ENCODE results near the gene ATG13. TPM values are rescaled to one million over a fixed set of nuclear protein-coding genes. Genes with fewer than 3 reads are reported as not detected.

The ATG13 gene
- total RNA-seq, 1 donor from 2014 or later, result 67.3 TPM

- DNase-seq (ENCODE audit: extremely low spot score, unreplicated experiment), result no peak
- Mint-ChIP-seq H3K4me1 (ENCODE audit: unreplicated experiment) (peaks cover 18% of the 10 kb centered on the region), H3K9me3 (no peaks in the 10 kb centered on the region), H3K4me3 (no peak overlapping the region), H3K27me3 (no peaks in the 10 kb centered on the region), H3K27ac (no peak overlapping the region), H3K36me3 (peaks cover 28% of the 10 kb centered on the region)
- no peak for TF ChIP-seq CTCF (conservative IDR thresholded peaks at IDR 0.05)
Observed at GRCh38 chr11:46663277-46663940, 46.1 kb downstream of the ATG13 start.

GRCh38 chr11:46664612-46665011 lies 47.3 kb downstream of the ATG13 start:
- Mint-ChIP-seq H3K36me3 (peaks cover 26% of the 10 kb centered on the region), H3K9me3 (no peaks in the 10 kb centered on the region), H3K27me3 (no peaks in the 10 kb centered on the region), H3K4me3 (no peak overlapping the region), H3K4me1 (ENCODE audit: unreplicated experiment) (peaks cover 14% of the 10 kb centered on the region), H3K27ac (no peak overlapping the region)
- DNase-seq (ENCODE audit: extremely low spot score, unreplicated experiment), result no peak
- no peak for TF ChIP-seq CTCF (conservative IDR thresholded peaks at IDR 0.05)

GRCh38 chr11:46665356-46665755 lies 48.0 kb downstream of the ATG13 start:
- no peak overlapping the region for H3K27ac Mint-ChIP-seq
- no peaks in the 10 kb centered on the region for H3K9me3 Mint-ChIP-seq
- peaks cover 14% of the 10 kb centered on the region for H3K4me1 Mint-ChIP-seq (ENCODE audit: unreplicated experiment)
- no peaks in the 10 kb centered on the region for H3K27me3 Mint-ChIP-seq
- no peak overlapping the region for H3K4me3 Mint-ChIP-seq
- no peak for DNase-seq (ENCODE audit: extremely low spot score, unreplicated experiment)
- peaks cover 25% of the 10 kb centered on the region for H3K36me3 Mint-ChIP-seq
- no peak for TF ChIP-seq CTCF (conservative IDR thresholded peaks at IDR 0.05)

GRCh38 chr11:46666516-46666915 lies 49.2 kb downstream of the ATG13 start:
- Mint-ChIP-seq H3K27me3 (no peaks in the 10 kb centered on the region), H3K36me3 (peaks cover 25% of the 10 kb centered on the region), H3K4me3 (no peak overlapping the region), H3K4me1 (ENCODE audit: unreplicated experiment) (peaks cover 14% of the 10 kb centered on the region), H3K27ac (no peak overlapping the region), H3K9me3 (no peaks in the 10 kb centered on the region)
- no peak for TF ChIP-seq CTCF (conservative IDR thresholded peaks at IDR 0.05)
- no peak for DNase-seq (ENCODE audit: extremely low spot score, unreplicated experiment)

- Mint-ChIP-seq H3K4me3 (no peak overlapping the region), H3K27me3 (no peaks in the 10 kb centered on the region), H3K4me1 (ENCODE audit: unreplicated experiment) (peaks cover 14% of the 10 kb centered on the region), H3K36me3 (peaks cover 25% of the 10 kb centered on the region), H3K9me3 (no peaks in the 10 kb centered on the region), H3K27ac (no peak overlapping the region)
- no peak for TF ChIP-seq CTCF (conservative IDR thresholded peaks at IDR 0.05)
- DNase-seq (ENCODE audit: extremely low spot score, unreplicated experiment), result no peak
Observed at GRCh38 chr11:46667043-46667481, 49.7 kb downstream of the ATG13 start.

All from type B pancreatic cell (in vitro differentiated cells).